Body of pancreas (tissue), 4 donors: ENCODE results near the gene EPS15.

ENCODE experiments used
- CTCF ChIP-seq, 7 experiments: fragments of 450-650 bp in 4 of 7; fragments of 200-600 bp in 3 of 7; sonication (generic) in 3 of 7; IDR thresholded peaks; one replicate each; pipeline ENCODE4 v1.5.1; 2016 to 2019; ENCODE audit warnings: antibody characterized with exemption in 7 of 7
- POLR2A ChIP-seq, 3 donors: fragments of 450-650 bp; IDR thresholded peaks; one replicate each; pipeline ENCODE4 v1.6.1; 2016; ENCODE audit warnings: antibody characterized with exemption in 3 of 3, mild to moderate bottlenecking in 2 of 3

GRCh38 chr1:51491166-51491981 is 27.7 kb downstream of the EPS15 start:
- TF ChIP-seq POLR2A (IDR thresholded peaks at IDR 0.05) = no peak
- TF ChIP-seq CTCF (IDR thresholded peaks at IDR 0.05) = no peak
